Mucosa of stomach (tissue), 1 donor: ENCODE measurements around the gene MCC.

Experiments used
- H3K27me3 ChIP-seq: one replicate; pipeline ENCODE4 v1.7.0; 2013; ENCODE audit warnings: mild to moderate bottlenecking, low read length; ENCODE audit not compliant: control insufficient read depth, insufficient read depth
- H3K36me3 ChIP-seq: one replicate; pipeline ENCODE4 v1.7.0; 2013; ENCODE audit warnings: low read length; ENCODE audit not compliant: control insufficient read depth, insufficient read depth
- H3K4me1 ChIP-seq: one replicate; pipeline ENCODE4 v1.7.0; 2013; ENCODE audit warnings: mild to moderate bottlenecking, low read length; ENCODE audit not compliant: control insufficient read depth, insufficient read depth
- H3K4me3 ChIP-seq: one replicate; pipeline ENCODE4 v1.7.0; 2013; ENCODE audit warnings: low read length
- H3K9ac ChIP-seq: one replicate; pipeline ENCODE4 v1.7.0; 2013; ENCODE audit warnings: mild to moderate bottlenecking, low read length, moderate library complexity
- H3K9me3 ChIP-seq: one replicate; pipeline ENCODE4 v1.7.0; 2013; ENCODE audit warnings: mild to moderate bottlenecking, low read length, moderate library complexity; ENCODE audit not compliant: control insufficient read depth
- donor health status: Pancreatic carcinoma.

The MCC gene

GRCh38 chr5:113487781-113488644 is at the start of gene MCC:
Gene MCC, minus strand, starts transcription at chr5:113488453.
- no peaks in the 10 kb centered on the region for H3K36me3 ChIP-seq
- peaks cover 16% of the 10 kb centered on the region for H3K4me1 ChIP-seq
- H3K4me3 ChIP-seq, result peak within 1 kb of the TSS; percentile 65
- H3K9me3 ChIP-seq, result peaks cover 3% of the 10 kb centered on the region
- peaks cover 41% of the 10 kb centered on the region for H3K27me3 ChIP-seq
- peak within 1 kb of the TSS; percentile 51 for H3K9ac ChIP-seq

GRCh38 chr5:113531481-113532159 is 43.4 kb upstream of the MCC start:
- Histone ChIP-seq H3K9me3 (no peaks in the 10 kb centered on the region), H3K9ac (no peak overlapping the region), H3K4me1 (no peaks in the 10 kb centered on the region), H3K27me3 (no peaks in the 10 kb centered on the region), H3K36me3 (no peaks in the 10 kb centered on the region), H3K4me3 (no peak overlapping the region)

DNA sequence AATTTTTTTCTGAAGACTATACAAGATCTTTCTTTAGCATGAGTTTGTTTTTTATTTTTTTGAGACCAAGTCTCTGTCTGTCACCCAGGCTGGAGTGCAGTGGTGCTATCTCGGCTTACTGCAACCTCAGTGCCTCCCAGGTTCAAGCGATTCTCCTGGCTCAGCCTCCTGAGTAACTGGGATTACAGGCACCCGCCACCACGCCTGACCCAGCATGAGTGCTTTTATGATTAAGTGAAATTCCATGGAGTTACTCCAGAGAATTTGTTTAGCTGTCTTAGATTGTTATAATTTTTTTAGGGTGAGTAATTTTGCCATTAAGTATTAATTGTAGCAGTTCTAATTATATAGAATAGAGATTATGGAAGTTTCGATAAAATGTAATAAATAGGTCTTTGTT is 39.5 kb upstream of the MCC start:
- Histone ChIP-seq H3K27me3 (no peaks in the 10 kb centered on the region), H3K9ac (no peak overlapping the region), H3K36me3 (no peaks in the 10 kb centered on the region), H3K4me1 (no peaks in the 10 kb centered on the region), H3K4me3 (no peak overlapping the region), H3K9me3 (no peaks in the 10 kb centered on the region)

DNA sequence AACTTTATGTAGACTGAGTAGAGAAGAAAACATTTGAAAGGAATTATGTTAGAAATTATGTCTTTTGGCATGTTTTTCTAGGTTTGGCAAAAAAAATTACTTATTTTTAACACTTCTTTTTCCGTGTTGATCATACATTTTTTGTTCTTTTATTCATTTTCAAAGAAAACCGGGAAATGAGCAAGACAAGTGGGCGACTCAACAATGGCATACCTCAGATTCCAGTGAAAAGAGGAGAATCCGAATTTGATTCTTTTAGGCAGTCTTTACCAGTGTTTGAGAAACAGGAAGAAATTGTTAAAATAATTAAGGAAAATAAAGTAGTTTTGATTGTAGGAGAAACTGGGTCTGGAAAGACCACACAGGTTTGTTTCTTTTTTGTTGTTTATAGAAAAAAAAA is 38.2 kb upstream of the MCC start:
- H3K36me3 ChIP-seq, result no peaks in the 10 kb centered on the region
- H3K27me3 ChIP-seq, result no peaks in the 10 kb centered on the region
- no peaks in the 10 kb centered on the region for H3K4me1 ChIP-seq
- H3K9me3 ChIP-seq, result no peaks in the 10 kb centered on the region
- H3K4me3 ChIP-seq, result no peak overlapping the region
- H3K9ac ChIP-seq, result no peak overlapping the region

GRCh38 chr5:113524927-113525326 is 36.7 kb upstream of the MCC start:
- Histone ChIP-seq H3K9ac (no peak overlapping the region), H3K27me3 (no peaks in the 10 kb centered on the region), H3K36me3 (no peaks in the 10 kb centered on the region), H3K9me3 (no peaks in the 10 kb centered on the region), H3K4me3 (no peak overlapping the region), H3K4me1 (no peaks in the 10 kb centered on the region)

DNA sequence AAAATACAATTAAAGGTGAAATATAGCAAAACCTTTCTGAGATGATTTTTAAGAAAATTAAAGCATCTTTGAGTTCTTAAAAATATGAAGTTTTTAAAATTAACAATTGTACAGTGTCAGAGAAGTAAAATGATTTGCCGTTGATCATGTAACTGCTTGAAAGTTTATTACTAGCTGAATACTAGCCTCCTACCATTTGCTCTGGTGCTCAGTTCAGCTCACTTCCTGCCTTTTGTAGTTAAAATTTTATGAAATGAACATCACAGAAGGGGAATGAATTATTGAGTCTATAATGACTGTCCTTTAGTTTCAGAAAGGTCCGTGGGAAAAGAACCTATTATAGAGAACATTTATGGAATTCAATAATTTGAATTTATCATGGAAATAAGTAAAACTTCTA is 34.9 kb upstream of the MCC start:
- Histone ChIP-seq H3K4me3 (no peak overlapping the region), H3K27me3 (no peaks in the 10 kb centered on the region), H3K9ac (no peak overlapping the region), H3K4me1 (no peaks in the 10 kb centered on the region), H3K9me3 (no peaks in the 10 kb centered on the region), H3K36me3 (no peaks in the 10 kb centered on the region)

DNA sequence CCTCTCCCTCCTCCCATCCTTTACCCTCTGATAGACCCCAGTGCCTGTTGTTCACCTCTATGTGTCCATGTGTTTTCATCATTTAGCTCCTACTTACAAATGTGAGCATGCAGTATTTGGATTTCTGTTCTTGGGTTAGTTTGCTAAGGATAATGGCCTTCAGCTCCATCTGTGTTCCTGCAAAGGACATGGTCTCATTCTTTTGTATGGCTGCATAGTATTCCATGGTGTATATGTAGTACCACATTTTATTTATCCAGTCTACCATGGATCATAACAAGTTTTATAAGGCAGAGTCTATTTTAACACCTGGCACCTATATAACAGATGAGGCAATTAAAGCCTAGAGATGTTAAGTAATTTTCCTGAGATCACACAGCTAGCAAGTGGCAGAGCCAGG is 32.6 kb upstream of the MCC start:
- Histone ChIP-seq H3K27me3 (no peaks in the 10 kb centered on the region), H3K36me3 (no peaks in the 10 kb centered on the region), H3K4me1 (no peaks in the 10 kb centered on the region), H3K4me3 (no peak overlapping the region), H3K9me3 (no peaks in the 10 kb centered on the region), H3K9ac (no peak overlapping the region)

- Histone ChIP-seq H3K4me1 (no peaks in the 10 kb centered on the region), H3K9me3 (no peaks in the 10 kb centered on the region)
Measured at GRCh38 chr5:113520429-113520828, 32.2 kb upstream of the MCC start.

DNA sequence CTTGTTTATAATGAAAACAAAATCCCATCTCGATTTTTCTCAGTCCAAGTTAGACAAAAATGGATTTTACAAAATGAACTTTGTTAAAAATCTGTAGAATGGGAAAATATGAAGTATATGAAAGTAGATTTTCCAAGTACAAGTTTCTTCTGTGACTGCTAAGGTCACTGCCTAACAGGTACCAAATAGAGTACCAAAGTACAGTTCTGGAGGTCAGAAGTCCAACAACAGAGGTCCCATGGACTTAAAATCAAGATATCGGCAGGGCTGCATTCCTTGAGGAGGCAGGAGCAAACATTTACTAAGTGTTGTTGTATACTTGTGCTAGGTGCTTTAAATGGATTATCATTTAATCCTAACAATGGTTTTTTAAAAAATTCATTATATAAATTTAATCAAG is 31.2 kb upstream of the MCC start:
- H3K9me3 ChIP-seq, result no peaks in the 10 kb centered on the region
- peaks cover 3% of the 10 kb centered on the region for H3K4me1 ChIP-seq
- H3K27me3 ChIP-seq, result no peaks in the 10 kb centered on the region
- no peaks in the 10 kb centered on the region for H3K36me3 ChIP-seq
- H3K9ac ChIP-seq, result no peak overlapping the region
- H3K4me3 ChIP-seq, result no peak overlapping the region

More at GRCh38 chr5:113520429-113520828, 32.2 kb upstream of the MCC start:
- no peaks in the 10 kb centered on the region for H3K36me3 ChIP-seq
- no peak overlapping the region for H3K9ac ChIP-seq
- H3K27me3 ChIP-seq, result no peaks in the 10 kb centered on the region
- no peak overlapping the region for H3K4me3 ChIP-seq

GRCh38 chr5:113518884-113519283 is 30.6 kb upstream of the MCC start:
- H3K9ac ChIP-seq, result no peak overlapping the region
- H3K9me3 ChIP-seq, result no peaks in the 10 kb centered on the region
- no peaks in the 10 kb centered on the region for H3K27me3 ChIP-seq
- H3K36me3 ChIP-seq, result no peaks in the 10 kb centered on the region
- no peak overlapping the region for H3K4me3 ChIP-seq
- H3K4me1 ChIP-seq, result peaks cover 4% of the 10 kb centered on the region

DNA sequence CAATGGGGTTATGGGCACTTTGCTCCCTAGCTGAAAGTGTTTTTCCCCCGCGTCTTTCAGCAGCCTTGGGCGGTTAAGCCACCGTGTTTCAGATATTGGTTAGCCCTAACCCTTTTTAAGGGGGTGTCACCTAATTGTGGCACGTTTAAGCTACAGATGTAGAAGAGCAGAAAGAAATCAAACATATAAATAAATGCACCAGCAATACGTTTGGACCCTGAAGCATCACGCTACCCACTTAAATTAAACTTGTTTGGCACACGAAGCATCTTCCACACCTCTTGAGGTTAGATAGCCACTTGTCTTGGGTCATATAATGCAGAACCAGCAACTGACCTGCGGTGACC is 26.0 kb upstream of the MCC start:
- H3K36me3 ChIP-seq, result no peaks in the 10 kb centered on the region
- H3K4me3 ChIP-seq, result peak overlapping the region; percentile 64
- peaks cover 10% of the 10 kb centered on the region for H3K4me1 ChIP-seq
- H3K9ac ChIP-seq, result peak overlapping the region; percentile 91
- no peaks in the 10 kb centered on the region for H3K9me3 ChIP-seq
- no peaks in the 10 kb centered on the region for H3K27me3 ChIP-seq

DNA sequence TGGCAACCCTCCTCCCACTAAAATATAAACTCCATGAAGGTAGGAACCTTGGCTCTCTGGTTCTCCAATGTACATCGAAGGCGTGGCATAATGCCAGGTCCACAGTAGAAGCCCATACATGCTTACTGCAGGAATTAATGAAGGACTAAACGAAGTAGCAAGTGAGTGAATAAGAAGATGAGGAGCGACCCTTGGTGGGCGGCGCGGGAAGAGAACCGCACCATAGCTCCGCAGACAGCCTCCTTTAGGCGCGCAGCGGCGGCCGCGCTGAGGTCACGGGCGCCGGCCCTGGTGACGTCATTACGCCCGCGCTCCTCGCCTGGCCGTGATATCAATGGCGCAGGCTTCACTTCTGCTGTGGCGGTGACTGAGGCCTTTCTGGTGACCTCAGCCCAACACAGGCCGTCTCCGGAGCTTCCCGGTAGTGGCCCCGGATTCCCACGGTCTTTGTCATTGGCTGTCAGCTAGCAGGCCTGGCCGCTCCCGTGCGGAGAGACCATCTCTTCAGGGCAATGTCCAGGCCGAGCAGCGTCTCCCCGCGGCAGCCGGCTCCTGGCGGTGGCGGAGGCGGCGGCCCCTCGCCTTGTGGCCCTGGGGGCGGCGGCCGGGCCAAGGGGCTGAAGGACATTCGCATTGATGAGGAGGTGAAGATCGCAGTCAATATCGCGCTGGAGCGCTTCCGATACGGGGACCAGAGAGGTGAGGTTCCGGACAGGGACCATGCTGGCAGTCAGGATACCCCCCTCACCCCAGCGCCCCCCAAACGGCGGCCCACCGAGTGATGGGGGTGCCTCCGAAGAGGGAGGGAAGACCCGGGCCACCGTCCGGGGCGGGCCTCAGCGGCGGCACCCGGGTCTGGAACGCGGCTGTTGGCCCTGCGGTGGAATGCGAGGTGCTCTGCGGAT is 25.4 kb upstream of the MCC start, which contains the start of gene YTHDC2:
TSS of gene YTHDC2 (plus strand) at position 311 of the 905 bp plus-strand sequence. CDS start at position 513, 202 bp downstream.
- peaks cover 10% of the 10 kb centered on the region for H3K4me1 ChIP-seq
- no peaks in the 10 kb centered on the region for H3K27me3 ChIP-seq
- H3K36me3 ChIP-seq, result no peaks in the 10 kb centered on the region
- H3K9ac ChIP-seq, result peak within 1 kb of the TSS; percentile 91
- no peaks in the 10 kb centered on the region for H3K9me3 ChIP-seq
- peak within 1 kb of the TSS; percentile 64 for H3K4me3 ChIP-seq
